ENCODE data around the gene GMDS. TPM values are rescaled to one million over a fixed set of nuclear protein-coding genes. Genes with fewer than 3 reads are reported as not detected.

GMDS gene
- total RNA-seq, 1 donor from 2014 or later, result 25.7 TPM

DNA sequence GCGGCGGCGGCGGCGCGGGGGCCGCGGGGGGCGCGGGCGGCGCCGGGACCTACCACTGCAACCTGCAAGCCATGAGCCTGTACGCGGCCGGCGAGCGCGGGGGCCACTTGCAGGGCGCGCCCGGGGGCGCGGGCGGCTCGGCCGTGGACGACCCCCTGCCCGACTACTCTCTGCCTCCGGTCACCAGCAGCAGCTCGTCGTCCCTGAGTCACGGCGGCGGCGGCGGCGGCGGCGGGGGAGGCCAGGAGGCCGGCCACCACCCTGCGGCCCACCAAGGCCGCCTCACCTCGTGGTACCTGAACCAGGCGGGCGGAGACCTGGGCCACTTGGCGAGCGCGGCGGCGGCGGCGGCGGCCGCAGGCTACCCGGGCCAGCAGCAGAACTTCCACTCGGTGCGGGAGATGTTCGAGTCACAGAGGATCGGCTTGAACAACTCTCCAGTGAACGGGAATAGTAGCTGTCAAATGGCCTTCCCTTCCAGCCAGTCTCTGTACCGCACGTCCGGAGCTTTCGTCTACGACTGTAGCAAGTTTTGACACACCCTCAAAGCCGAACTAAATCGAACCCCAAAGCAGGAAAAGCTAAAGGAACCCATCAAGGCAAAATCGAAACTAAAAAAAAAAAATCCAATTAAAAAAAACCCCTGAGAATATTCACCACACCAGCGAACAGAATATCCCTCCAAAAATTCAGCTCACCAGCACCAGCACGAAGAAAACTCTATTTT lies 633.7 kb downstream of the GMDS start:
- DNase-seq, result peak; percentile 57

DNA sequence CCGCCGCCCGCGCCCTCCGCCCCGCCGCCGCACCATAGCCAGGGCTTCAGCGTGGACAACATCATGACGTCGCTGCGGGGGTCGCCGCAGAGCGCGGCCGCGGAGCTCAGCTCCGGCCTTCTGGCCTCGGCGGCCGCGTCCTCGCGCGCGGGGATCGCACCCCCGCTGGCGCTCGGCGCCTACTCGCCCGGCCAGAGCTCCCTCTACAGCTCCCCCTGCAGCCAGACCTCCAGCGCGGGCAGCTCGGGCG lies 634.2 kb downstream of the GMDS start:
- DNase-seq, result peak; percentile 19

DNA sequence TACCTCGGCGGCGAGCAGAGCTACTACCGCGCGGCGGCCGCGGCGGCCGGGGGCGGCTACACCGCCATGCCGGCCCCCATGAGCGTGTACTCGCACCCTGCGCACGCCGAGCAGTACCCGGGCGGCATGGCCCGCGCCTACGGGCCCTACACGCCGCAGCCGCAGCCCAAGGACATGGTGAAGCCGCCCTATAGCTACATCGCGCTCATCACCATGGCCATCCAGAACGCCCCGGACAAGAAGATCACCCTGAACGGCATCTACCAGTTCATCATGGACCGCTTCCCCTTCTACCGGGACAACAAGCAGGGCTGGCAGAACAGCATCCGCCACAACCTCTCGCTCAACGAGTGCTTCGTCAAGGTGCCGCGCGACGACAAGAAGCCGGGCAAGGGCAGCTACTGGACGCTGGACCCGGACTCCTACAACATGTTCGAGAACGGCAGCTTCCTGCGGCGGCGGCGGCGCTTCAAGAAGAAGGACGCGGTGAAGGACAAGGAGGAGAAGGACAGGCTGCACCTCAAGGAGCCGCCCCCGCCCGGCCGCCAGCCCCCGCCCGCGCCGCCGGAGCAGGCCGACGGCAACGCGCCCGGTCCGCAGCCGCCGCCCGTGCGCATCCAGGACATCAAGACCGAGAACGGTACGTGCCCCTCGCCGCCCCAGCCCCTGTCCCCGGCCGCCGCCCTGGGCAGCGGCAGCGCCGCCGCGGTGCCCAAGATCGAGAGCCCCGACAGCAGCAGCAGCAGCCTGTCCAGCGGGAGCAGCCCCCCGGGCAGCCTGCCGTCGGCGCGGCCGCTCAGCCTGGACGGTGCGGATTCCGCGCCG lies 634.7 kb downstream of the GMDS start:
- peak; percentile 35 for DNase-seq

DNA sequence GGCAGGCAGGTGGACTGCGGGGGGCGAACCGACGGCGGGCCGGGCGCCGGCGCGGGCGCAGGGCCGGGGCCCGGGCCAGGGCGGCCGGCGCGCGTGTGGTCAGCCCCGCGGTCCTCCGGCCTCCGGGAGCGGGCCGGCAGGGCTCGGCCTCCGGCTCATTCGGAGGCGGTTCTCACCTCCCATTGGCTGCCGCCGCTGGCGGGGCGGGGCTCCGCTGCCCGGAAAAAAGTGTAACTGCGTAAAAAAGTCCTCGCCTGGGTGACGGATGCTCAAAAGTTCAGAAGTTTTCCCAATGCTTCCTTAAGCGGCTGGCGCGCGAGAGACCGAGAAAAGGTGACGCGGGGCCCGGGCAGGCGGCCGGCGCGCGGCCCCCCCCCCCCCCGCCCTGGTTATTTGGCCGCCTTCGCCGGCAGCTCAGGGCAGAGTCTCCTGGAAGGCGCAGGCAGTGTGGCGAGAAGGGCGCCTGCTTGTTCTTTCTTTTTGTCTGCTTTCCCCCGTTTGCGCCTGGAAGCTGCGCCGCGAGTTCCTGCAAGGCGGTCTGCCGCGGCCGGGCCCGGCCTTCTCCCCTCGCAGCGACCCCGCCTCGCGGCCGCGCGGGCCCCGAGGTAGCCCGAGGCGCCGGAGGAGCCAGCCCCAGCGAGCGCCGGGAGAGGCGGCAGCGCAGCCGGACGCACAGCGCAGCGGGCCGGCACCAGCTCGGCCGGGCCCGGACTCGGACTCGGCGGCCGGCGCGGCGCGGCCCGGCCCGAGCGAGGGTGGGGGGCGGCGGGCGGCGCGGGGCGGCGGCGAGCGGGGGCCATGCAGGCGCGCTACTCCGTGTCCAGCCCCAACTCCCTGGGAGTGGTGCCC lies 635.5 kb downstream of the GMDS start, which contains the start of gene FOXC1:
TSS of gene FOXC1 (plus strand) at position 268 of the 849 bp plus-strand sequence. CDS start at position 799, 531 bp downstream.
- peak; percentile 89 for DNase-seq

DNA sequence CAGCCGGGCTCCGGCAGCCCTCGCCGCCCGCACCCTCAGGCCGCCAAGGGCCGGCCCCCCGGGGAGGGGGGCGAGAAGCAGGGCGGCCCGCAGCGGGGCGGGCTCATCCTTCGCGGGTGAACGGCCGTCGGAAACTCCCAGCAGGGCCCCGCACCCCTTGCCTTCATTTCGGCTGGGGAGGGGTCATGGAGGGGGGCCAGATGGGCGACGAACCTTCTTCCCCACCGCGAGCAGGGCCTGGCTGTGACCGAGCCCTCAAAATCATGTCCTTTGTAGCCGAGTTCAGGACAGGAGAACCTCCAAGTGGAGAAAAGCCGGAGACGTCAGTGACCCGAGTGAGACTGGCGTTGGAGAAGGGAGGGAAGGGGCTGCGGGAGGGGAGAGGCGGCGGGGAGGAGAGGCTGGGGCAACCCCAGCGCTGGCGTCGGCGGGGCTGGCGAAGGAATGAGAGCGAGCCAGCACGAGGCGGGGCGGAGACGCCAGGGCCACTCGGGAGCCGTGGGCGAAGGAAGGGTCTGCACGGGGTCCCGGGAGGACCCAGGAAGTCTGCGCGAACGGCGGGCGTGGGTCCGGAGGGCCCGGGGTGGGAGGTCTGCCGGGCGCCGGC lies 636.3 kb downstream of the GMDS start:
- peak; percentile 52 for DNase-seq

DNA sequence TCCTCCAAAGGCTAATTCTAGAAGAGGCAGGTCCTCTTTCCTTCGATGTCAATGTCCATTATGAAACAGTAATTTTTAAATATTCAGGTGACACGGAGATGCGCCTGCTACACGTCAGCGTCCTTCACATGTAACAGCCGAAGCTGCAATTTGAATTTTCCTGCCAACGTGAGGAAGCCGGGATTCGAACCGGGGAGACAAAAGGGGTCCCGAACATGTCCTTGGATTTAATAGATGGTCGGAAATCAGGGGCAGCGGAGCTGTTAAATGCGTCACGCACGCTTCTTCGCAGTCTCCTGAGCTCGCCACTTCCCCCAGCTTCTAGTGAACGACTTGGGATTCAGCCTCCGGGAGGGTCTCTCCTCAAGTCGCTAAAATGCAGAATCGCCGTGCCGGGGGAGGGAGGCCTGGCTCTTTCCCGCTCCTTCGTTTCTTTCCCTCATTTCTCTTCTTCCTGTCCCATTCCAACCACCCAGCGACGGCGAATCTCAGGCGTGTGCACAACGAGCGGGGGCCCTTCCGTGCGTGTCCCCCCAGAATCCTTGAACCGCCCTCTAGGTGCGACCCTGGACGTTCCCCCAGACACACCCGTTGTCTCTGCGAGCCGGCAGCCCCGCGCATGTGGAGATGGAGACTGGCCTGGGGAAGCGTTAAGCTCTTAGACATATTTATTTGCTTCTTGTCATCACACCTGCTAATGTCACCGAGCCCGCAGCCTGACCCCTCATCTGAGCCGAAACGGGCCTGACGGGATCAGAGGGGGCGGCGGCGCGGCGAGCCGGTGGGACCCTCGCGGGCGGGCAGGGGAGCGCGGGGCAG lies 637.0 kb downstream of the GMDS start:
- DNase-seq, result peak; percentile 32

DNA sequence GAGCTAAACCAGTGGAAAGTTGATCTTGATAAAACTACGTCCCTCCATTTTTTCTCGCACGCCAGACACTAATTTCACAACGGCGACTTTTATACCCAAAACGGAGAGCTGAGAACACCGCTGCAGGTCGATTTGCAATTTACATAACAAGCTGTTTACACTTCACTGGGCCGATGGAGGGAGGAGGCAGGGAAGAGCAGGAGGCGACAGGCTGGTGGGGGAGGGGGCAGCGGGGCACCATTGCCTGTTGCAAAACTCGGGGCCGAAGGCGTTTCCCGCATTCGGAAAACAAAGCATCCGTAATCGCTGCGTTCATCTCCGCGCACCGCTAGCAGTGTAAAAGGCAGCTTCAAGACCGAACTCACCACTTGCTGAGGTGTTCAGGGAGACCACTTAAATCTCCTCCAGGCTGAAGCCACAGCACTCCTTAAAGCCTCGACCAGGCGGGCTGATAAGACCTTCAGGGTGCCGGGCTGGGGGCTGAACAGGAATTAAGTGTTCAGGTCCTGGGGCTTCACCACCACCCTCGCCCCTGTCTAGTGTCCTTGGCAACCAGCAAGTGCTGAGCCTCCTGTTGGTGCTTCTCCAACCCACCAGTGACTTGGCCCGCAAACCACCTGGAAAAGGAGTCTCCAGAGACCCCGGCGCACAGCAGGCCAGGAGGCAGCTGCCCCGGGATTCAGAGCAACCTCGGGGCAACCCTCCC lies 637.7 kb downstream of the GMDS start:
- DNase-seq, result peak; percentile 34

DNA sequence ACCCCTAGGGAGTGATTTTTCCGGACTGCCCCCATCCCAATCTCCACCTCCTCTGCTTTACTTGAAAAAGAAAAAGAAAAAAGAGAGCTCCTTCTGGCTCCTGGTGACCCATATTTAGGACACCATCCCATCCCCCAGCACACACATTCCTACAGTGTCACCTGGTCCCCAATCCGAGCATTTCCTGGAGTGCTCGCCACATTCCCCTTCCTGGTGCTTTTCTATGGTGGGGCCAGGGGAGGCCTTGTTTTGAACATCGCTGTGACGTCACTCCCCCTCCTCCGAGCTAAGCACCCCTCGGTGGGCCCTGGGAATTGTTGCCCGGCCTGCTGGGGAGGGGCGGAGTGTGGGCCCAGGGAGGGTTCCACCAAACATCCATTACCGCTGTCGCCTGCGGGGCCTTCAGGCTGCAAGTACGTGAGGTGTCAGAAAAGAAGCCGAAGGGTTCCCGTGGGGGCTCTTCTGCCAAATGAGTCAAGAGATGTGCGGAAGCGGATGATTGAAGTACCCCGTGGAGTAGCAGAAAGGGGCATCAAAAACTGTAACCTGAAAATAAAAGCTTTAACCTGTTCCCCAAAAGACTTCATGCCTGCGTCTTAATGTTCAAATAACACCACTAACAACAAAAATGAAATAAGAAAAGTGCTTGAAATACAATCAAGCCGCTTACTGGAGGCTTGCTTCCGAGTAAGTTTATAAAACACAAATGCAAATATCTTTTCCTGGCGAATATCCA lies 638.5 kb downstream of the GMDS start:
- peak; percentile 22 for DNase-seq

DNA sequence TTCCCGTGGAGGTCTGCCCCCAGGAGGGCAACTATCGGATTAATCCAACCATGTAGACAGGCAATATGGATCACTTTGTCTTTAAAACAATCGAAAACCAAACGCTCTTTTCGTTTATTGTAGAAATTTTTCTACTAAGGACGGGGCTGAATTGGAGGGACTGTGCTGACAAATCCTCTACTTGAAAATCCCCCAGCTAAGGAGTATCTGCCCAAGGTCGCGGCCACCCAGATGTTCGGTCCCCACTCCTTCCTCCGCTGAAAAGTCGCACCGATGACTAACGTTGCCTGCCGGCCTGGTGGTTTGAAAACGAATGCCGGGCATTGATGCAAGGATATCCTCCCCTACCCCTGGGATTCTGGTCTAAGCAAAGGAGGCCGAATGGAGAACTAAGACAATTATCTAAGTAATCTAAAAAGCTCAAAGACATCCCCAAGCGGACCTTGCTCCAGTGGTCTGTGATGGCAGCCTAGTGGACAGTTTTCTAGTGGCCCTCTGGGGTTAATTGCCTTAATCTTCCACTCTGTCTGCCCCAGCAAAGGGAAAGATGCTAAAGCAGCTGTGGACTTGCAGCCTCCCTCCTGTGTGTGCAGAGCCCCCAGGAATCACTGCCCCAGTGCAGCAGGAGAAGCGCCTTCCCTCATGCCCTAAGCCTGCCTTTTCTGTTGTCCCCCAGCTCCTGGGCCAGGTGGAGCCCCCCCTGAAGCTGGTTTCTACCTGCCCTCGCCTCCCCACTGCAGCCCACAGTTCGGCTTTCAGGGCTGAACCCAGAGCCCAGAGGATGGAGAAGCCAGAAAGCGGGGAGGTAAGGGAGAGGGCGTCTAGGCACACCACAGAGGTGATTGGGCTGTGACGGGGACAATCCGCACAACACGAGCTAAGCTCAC lies 639.3 kb downstream of the GMDS start:
- DNase-seq, result no peak

DNA sequence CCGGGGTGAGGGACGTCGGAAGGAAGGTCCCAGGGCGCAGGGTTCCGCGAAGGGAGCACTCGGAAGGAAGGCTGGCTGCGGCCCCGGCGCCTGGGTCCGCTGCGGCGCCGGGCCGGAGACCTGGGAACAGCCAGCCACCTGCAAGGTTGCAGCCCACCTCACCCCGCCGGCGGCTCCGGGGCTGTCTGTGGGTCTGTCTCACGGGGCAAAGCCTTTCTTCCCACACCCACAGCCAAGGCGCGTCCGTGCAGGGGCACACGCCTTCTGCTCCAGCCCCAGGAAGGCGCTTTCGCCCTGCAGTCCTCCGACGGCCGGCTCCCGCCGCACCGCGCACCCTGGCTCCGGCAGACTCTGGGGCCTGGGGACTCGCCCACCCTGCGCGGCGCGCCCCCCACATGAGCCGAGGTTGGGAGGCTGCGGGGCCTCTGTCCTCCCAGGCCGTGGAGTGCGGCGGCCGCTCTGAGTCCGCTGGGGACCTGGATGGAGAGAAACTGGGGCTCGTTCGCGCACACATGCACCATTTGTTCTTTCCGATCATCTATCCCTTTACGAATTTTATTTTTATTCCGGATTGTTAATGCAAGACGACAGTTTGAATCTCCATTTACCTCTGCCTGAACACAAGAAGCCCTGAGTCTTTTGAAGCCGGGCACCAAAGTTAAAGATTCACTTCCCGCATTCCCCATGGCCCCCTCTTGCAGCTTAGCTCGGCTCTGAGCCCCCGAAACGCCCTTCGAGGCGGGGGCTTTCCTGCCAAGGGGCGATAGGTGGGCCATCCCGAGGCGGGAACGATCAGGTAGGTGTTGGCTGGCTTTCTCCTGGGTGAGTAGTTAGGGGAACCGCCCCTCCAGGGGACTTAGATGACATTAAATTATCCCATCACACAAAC lies 640.2 kb downstream of the GMDS start:
- DNase-seq, result peak; percentile 16

DNA sequence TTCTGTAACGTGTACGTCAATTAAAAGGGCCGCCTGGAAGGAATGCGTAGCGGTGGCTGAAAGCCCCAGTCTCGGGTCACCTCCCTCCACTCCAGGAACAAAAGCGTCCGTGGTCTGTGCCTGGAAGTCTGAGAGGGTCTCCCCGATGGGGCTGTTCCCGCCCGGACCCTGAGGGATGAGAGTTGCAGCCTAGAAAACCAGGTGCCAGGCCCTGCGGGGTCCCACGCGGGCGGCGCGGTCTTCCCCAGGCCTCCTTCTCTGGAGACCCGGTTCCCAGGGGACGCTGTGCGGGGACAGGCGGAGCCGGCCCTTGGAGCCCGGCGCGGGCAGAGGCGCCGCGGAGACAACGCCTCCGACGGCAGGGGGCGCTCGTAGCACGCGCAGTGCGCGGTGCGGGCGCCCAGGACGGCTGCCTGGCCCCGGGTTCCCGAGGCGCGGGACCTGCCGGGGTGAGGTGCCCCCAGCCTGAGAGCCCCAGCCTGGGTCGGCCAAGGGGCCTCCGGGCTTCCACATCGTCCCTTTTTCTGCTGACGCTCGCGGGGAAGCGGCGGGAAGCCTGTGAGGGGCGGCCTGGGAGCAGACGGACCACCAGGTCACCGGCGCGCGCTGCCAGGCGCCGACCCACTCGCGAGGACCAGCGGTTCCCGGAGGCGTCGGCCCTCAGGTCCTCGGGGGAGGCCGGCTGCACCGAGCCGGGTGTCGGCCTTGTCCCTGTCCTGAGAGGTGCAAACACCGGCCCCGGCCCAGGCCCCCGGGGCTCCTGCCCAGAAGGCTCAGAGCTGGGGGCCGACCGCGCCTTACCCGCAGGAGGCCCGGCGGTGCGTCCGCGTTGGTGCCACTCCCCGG lies 641.0 kb downstream of the GMDS start:
- DNase-seq, result peak; percentile 80

DNA sequence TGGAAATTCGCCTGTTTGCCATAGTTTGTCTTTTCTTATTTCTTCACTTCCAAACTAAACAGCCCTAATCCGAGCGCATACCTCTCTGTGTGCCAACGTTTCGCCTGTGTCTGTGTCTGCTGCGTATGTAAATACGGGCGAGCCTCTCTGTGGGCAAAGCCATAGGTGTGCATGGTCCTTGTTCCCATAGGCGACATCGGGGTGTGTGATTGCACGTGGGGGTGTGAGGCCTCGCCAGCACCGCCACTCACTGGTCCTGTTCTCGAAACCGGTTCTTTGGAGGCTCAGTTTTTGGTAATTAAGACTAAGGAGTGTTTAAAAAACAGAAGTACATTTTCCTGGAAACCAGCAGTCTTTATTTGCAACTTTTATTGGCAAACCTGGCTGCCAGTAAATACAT lies 641.7 kb downstream of the GMDS start:
- peak; percentile 18 for DNase-seq

DNA sequence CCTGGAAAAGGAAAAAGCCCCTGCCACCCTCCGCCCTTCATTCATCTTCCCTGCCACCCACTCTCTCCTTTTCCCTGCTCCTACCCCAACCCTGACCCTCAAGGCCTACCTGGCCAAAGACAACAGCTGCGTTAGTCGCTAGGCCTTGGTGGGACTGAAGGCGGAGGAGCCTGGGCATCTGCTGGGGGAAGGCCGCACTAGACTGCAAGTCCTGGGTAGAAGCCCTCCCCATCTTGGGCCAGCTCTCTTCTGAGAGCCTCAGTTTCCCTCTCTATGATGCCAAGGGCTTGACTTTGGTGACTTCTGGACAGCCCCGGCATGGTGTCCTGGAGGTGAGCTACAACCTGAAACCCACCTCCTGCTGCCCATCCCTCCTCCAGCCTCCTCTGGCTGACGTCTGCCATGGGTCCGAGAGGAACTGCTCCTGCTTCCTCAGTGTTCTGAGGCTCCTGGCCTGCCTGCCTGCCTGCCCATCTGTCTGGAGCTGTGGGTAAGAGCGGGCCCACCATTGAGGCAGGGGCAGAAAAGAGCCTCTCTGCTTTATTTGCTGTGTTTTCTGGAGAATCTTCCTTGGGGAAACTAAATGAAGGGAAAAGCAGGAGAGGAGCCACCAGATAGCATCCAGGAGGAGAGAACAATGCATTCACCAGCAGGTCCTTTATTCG lies 643.2 kb downstream of the GMDS start:
- no peak for DNase-seq

DNA sequence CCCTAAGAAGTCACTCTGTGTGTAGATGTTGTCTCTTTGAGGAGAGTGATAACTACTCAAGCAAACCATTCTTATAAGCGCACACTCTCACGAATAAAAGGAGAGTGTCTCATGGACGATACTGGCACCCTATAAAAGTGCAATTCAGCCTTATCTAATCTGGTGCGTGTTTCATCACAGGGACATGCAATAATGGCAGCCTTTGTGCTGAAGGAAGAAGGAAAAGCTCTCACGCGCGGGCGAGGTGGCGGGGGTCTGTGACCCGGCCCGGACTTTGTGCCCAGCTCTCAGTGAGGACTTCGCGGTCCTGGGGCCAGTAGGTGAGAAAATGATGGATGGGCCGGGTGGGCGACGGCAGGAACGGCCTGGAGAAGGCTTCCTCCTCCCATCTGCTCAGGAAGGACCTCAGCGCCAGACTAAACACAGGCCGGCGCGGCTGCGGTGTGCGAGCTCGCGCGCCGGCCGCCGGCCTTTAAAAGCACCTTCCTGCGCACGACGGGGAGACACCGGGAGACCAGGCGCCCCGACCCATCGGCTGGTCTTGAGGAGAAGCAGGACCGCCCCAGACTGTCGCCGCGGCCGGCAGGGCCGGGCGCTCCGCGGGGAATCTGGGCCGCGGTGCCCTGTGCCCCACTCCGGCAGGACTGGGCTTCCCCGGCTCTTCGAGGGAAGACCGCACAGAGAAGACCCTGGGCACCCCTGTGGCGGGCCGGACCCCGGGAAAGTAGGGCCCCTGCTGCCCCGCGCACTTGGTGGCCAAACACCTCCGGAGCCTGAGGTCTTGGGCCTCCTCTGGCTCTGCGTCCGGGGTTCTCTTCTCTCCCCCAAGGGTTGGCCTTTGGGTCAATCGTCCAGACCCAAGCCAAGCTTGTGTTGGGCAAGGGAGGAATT lies 644.0 kb downstream of the GMDS start:
- no peak for DNase-seq

DNA sequence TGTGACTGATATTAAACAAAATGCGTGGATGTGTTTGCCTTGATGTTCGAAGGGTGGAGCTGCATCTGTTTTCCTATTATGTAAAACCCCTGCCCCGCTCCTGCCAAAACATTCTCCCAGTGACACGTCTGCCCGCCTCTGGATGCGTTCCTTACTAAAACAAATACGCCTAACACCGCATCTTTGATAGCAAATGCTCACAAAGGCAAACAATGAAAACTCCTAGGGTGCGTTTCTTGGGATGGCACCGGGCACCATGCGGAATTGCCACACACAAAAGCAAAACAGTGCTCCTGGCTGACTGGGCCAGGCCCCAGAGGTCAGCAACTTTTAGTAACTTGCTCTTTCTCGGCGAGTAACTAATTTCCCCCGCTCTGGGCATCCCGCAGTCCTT lies 644.6 kb downstream of the GMDS start:
- DNase-seq, result no peak

Measured in tongue (tissue), 2 donors.